LNCAP (cell line): ENCODE measurements around the gene COPE.

Experiments used
- CTCF ChIP-seq: fragments of 450-650 bp; IDR thresholded peaks from 2 replicates; pipeline ENCODE4 v1.5.1; 2017; ENCODE audit warnings: mild to moderate bottlenecking

Gene COPE

GRCh38 chr19:18908917-18909619, 10.1 kb downstream of the COPE start:
- no peak for TF ChIP-seq CTCF

- TF ChIP-seq CTCF: no peak
Measured at GRCh38 chr19:18906605-18907519, 12.3 kb downstream of the COPE start.

- no peak for TF ChIP-seq CTCF
Measured at GRCh38 chr19:18905513-18906236, 13.5 kb downstream of the COPE start.

- TF ChIP-seq CTCF: no peak
Measured at GRCh38 chr19:18905058-18905456, 14.1 kb downstream of the COPE start.

GRCh38 chr19:18904334-18905057, 14.7 kb downstream of the COPE start:
- TF ChIP-seq CTCF: no peak

GRCh38 chr19:18903156-18904037, 15.8 kb downstream of the COPE start:
- no peak for TF ChIP-seq CTCF
